ENCODE results near the gene ICOS. TPM values are rescaled to one million over a fixed set of nuclear protein-coding genes. Genes with fewer than 3 reads are reported as not detected.

ICOS gene
- total RNA-seq, 2 experiments from 2014 or later: 197 to 211 TPM

DNA sequence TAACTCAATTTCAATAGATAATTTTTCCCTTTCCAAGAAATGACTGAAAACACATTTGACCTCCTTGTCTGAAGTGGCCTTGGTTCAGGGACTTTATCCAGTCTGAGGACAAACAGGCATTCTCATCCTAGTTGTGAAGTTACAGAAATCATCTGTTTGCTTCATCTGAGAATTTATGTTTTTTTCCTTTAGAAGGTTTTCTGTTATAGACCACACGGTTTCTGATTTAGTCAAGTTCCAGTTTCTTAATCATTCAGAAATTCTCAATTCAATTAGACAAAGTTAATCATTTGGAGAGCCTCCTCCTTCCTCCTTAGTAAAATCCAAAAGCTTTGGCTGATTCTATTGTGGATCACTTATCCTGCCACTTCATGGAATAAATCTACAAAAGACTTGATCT is 60.9 kb downstream of the ICOS start:
- intact Hi-C loops (cut with micrococcal nuclease): loop anchor here (1.0 to 5.0 kb wide), 7 partner anchors 8 to 1080 kb away; no protein-coding TSS in a partner anchor
- no peak for DNase-seq
- CTCF ChIA-PET: interaction anchor here (1.2 to 3.5 kb wide), 3 partner anchors 8 to 54 kb away, joined by 6 to 15 read pairs (median 9); no protein-coding TSS in a partner anchor
- Mint-ChIP-seq H3K4me1 (ENCODE audit: low read depth) (peaks cover 61% of the 10 kb centered on the region), H3K27ac (peak overlapping the region; percentile 77), H3K36me3 (ENCODE audit: low read depth) (peaks cover 5% of the 10 kb centered on the region), H3K4me3 (peak overlapping the region; percentile 4), H3K27me3 (ENCODE audit: low read depth) (no peaks in the 10 kb centered on the region), H3K9me3 (peaks cover 7% of the 10 kb centered on the region)

DNA sequence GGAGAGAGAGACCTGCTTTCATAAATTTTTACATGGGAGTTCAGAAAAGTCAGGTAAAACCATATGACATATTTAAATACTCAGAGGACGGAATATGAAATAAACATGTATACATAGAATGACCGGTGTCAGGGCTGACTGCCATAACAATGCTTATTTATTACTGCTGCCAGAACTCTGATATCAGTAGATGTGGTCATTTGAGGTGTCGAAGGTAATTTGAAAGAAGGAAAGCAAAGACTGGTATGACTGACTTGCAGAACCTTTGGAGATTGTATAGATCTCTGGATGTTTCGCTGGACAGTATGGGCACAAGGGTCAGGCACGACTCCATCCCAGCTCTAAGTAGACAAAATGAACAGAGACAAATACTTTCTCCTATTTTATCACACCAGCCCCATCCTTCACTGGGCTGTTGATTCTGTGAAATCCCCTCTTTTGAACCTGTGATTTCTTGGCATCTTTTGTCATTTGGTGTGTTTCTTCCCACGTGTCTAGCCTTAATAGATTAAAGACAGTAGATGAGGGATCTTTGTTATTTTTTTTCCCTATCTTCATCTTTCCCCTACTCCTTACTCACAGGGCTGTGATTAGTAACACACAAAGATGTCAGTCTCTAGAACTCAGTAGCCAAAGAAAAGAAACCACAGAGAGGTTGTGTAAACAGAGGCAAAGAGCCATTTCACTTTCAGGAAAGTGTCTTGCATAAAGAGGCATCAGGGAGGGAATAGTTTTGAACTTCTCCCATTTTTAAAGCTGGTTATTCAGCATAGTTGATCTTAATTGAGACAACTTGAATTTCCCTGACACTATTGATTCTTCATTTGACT is 61.6 kb downstream of the ICOS start:
- H3K27ac Mint-ChIP-seq: peak overlapping the region; percentile 77
- peaks cover 7% of the 10 kb centered on the region for H3K9me3 Mint-ChIP-seq
- peak overlapping the region; percentile 4 for H3K4me3 Mint-ChIP-seq
- peaks cover 5% of the 10 kb centered on the region for H3K36me3 Mint-ChIP-seq (ENCODE audit: low read depth)
- H3K27me3 Mint-ChIP-seq (ENCODE audit: low read depth): no peaks in the 10 kb centered on the region
- DNase-seq: no peak
- H3K4me1 Mint-ChIP-seq (ENCODE audit: low read depth): peaks cover 68% of the 10 kb centered on the region
- intact Hi-C loops (cut with micrococcal nuclease): loop anchor here (1.0 to 5.0 kb wide), 12 partner anchors 7 to 1079 kb away; no protein-coding TSS in a partner anchor
- CTCF ChIA-PET: interaction anchor here (0.8 to 3.5 kb wide), 5 partner anchors 9 to 64 kb away, joined by 3 to 15 read pairs (median 9); no protein-coding TSS in a partner anchor

DNA sequence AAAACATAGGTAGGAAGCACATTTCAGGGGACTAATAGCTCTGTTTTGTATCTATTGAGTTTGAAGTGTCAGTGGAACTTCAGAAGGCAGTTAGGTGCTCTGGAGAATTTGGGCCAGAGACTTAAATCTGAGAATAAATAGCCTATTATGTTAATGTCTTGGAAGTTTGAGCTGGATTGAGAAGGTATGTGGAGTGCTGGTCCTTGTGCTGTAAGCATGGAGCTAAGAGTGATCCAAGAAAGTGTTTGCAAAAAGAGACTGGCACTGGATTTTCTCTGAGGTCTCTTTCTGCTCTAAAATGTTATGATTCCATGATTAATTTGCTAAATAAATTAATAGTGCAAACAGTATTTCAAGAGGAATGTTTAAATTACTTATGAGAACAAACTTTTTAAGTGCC is 63.3 kb downstream of the ICOS start:
- Mint-ChIP-seq H3K27me3 (ENCODE audit: low read depth) (no peaks in the 10 kb centered on the region), H3K4me3 (no peak overlapping the region), H3K4me1 (ENCODE audit: low read depth) (peaks cover 84% of the 10 kb centered on the region), H3K9me3 (peaks cover 7% of the 10 kb centered on the region), H3K27ac (no peak overlapping the region), H3K36me3 (ENCODE audit: low read depth) (peaks cover 5% of the 10 kb centered on the region)
- no peak for DNase-seq
- intact Hi-C loops (cut with micrococcal nuclease): loop anchor here (5.0 kb wide), 2 partner anchors 268 to 1077 kb away; no protein-coding TSS in a partner anchor
- CTCF ChIA-PET: interaction anchor here (0.8 to 3.5 kb wide), 7 partner anchors 11 to 178 kb away, joined by 3 to 15 read pairs (median 6); no protein-coding TSS in a partner anchor

DNA sequence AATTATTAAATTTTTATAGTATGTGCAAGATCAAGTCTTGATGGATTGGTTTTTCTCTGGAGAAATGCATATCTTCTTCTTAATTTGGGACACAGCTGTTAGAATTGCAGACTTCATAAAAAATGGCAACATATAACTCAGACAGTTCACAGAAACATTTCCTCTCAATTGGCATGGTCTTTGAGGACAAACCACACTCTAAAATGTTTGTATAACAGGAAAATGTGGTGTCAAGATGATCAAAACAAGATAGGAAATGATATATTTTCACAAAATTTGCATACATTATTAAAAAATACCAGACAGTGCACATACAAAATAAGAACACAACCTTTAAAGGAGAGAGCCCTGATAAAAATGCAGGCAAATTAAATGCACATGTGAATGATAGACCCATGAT is 63.9 kb downstream of the ICOS start:
- H3K4me3 Mint-ChIP-seq: no peak overlapping the region
- DNase-seq: no peak
- H3K9me3 Mint-ChIP-seq: peaks cover 7% of the 10 kb centered on the region
- CTCF ChIA-PET: interaction anchor here (1.7 to 3.5 kb wide), 5 partner anchors 11 to 66 kb away, joined by 5 to 15 read pairs (median 9); no protein-coding TSS in a partner anchor
- H3K27me3 Mint-ChIP-seq (ENCODE audit: low read depth): no peaks in the 10 kb centered on the region
- intact Hi-C loops (cut with micrococcal nuclease): no loop called here
- H3K36me3 Mint-ChIP-seq (ENCODE audit: low read depth): peaks cover 3% of the 10 kb centered on the region
- H3K4me1 Mint-ChIP-seq (ENCODE audit: low read depth): peaks cover 88% of the 10 kb centered on the region
- H3K27ac Mint-ChIP-seq: peak overlapping the region; percentile 22

DNA sequence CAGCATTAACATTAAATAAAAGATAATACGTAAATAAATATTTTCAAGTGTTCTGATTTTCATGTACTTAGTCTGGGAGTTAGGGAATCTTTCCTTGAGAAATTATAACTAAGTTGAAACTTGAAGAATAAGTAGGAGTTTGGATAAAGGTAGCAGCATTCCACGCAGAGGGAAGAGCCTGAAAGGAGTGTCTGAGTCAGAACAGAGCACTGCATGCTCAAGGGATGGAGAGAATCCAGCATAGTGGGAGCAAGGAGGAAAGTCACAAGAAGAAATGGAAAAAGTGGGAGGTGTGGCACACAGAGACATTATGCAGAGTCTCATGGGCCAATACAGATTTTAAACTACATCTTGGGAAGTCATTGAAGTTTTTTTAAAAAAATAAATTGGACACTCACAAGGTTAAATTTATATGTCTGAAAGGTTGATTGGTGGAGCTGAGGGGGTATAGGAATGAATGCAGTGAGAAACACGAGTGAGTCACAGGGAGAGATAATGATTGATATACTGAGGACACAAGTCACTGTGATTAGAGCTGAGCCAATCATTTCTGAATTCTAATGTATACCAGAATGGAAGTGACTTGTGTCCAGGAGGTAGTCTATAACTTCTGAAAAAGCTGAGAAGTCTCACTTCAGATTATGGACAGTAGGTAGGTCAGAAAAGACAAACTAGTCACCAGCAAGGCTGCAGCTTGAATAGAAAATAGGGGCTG is 66.9 kb downstream of the ICOS start:
- CTCF ChIA-PET: interaction anchor here (0.6 to 1.4 kb wide), 6 partner anchors 8 to 68 kb away, joined by 3 to 4 read pairs (median 3); no protein-coding TSS in a partner anchor

DNA sequence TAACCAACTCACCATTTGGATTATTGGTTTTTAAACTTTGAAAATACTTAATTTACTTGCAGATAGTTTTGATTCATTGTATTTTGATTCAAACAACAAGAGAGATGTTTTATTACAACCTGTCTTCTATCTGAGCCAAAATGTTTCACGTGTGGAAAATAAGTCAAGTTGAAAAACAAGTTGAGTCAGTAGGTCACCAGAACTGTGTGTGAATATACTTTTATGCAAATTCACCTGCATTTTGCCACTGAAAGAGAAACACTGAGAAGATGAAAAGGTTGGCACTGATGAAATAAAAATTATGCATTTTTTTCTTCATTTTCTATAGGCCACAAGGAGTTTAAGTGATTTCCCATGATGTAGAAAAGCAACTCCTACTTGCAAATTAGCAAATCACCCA is 68.3 kb downstream of the ICOS start:
- Mint-ChIP-seq H3K36me3 (ENCODE audit: low read depth) (peaks cover 18% of the 10 kb centered on the region), H3K9me3 (peaks cover 18% of the 10 kb centered on the region), H3K4me1 (ENCODE audit: low read depth) (peaks cover 95% of the 10 kb centered on the region), H3K4me3 (no peak overlapping the region), H3K27me3 (ENCODE audit: low read depth) (no peaks in the 10 kb centered on the region), H3K27ac (peak overlapping the region; percentile 96)
- intact Hi-C loops (cut with micrococcal nuclease): loop anchor here (1.0 to 5.0 kb wide), 9 partner anchors 8 to 1368 kb away; no protein-coding TSS in a partner anchor
- no peak for DNase-seq
- CTCF ChIA-PET: no interaction called here

More for the DNA sequence above, 66.9 kb downstream of the ICOS start:
- Mint-ChIP-seq H3K4me3 (no peak overlapping the region), H3K36me3 (ENCODE audit: low read depth) (peaks cover 18% of the 10 kb centered on the region), H3K9me3 (peaks cover 18% of the 10 kb centered on the region), H3K27ac (peak overlapping the region; percentile 96), H3K27me3 (ENCODE audit: low read depth) (no peaks in the 10 kb centered on the region), H3K4me1 (ENCODE audit: low read depth) (peaks cover 96% of the 10 kb centered on the region)
- DNase-seq: no peak
- intact Hi-C loops (cut with micrococcal nuclease): no loop called here

DNA sequence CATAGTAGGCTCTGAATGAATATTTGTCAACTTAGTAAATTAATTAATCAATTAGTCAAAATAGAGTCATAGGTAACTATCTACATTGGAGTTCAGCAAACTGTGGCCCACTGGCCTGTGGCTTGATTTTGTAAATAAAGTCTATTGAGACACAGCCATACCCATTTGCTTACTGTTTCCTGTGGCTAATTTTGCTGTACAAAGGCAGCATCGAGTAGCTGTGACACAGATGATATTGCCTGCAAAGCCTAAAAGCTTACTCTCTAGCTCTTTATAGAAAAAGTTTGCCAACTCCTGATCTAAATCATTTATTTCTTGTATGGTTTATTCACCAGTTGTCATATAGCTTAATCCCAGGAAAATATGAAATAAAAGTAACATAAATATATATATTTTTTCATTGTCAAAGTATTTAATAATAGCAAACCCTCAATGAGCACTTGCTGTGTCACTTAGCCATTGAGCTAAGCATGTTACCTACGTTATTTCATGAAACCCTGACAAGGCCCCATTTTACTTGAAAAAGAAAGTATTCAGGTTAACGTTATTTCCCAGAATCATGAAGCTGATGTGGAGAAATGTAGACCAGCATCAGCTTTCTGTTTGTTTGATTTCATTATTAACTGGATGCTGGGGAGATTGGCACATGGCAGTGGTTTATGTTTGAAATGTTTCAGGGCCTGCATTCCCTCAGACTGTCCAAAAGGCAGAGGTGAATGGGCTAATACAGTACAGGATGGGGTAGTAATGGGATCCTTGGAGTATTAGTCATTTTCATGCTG is 69.6 kb downstream of the ICOS start:
- peaks cover 18% of the 10 kb centered on the region for H3K9me3 Mint-ChIP-seq
- peak overlapping the region; percentile 96 for H3K27ac Mint-ChIP-seq
- peaks cover 18% of the 10 kb centered on the region for H3K36me3 Mint-ChIP-seq (ENCODE audit: low read depth)
- DNase-seq: peak; percentile 40
- no peak overlapping the region for H3K4me3 Mint-ChIP-seq
- H3K4me1 Mint-ChIP-seq (ENCODE audit: low read depth): peaks cover 95% of the 10 kb centered on the region
- CTCF ChIA-PET: interaction anchor here (0.5 to 1.9 kb wide), 6 partner anchors 10 to 100 kb away, joined by 3 to 5 read pairs (median 4); no protein-coding TSS in a partner anchor
- intact Hi-C loops (cut with micrococcal nuclease): loop anchor here (1.0 to 5.0 kb wide), 10 partner anchors 9 to 1369 kb away; no protein-coding TSS in a partner anchor
- no peaks in the 10 kb centered on the region for H3K27me3 Mint-ChIP-seq (ENCODE audit: low read depth)

DNA sequence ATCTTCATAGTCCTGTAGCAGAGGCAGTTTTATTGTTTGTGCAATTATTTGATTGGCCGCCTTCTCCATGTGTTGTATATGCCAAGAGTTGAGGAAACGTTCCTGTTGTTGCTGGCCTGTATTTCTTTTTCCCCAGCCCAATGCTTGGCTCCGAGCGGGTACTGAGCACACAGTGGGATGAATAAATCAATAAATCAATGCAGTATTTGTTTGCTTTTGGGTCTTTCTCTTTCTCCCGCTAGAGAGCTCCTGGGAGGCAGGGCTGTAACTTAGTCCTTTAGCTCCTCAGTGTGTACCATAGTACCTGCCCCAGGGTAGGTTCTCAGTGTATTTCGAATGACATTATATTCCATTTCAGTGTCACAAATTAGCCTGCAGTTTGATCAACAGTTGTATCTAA is 71.8 kb downstream of the ICOS start:
- H3K9me3 Mint-ChIP-seq: peaks cover 12% of the 10 kb centered on the region
- no peak overlapping the region for H3K4me3 Mint-ChIP-seq
- no peaks in the 10 kb centered on the region for H3K27me3 Mint-ChIP-seq (ENCODE audit: low read depth)
- CTCF ChIA-PET: interaction anchor here (1.0 kb wide), 1 partner anchor 14 kb away, joined by 3 read pairs; no protein-coding TSS in a partner anchor
- intact Hi-C loops (cut with micrococcal nuclease): loop anchor here (5.0 kb wide), 1 partner anchor 1371 kb away; no protein-coding TSS in a partner anchor
- no peak for DNase-seq
- peaks cover 90% of the 10 kb centered on the region for H3K4me1 Mint-ChIP-seq (ENCODE audit: low read depth)
- peaks cover 14% of the 10 kb centered on the region for H3K36me3 Mint-ChIP-seq (ENCODE audit: low read depth)
- H3K27ac Mint-ChIP-seq: peak overlapping the region; percentile 96

DNA sequence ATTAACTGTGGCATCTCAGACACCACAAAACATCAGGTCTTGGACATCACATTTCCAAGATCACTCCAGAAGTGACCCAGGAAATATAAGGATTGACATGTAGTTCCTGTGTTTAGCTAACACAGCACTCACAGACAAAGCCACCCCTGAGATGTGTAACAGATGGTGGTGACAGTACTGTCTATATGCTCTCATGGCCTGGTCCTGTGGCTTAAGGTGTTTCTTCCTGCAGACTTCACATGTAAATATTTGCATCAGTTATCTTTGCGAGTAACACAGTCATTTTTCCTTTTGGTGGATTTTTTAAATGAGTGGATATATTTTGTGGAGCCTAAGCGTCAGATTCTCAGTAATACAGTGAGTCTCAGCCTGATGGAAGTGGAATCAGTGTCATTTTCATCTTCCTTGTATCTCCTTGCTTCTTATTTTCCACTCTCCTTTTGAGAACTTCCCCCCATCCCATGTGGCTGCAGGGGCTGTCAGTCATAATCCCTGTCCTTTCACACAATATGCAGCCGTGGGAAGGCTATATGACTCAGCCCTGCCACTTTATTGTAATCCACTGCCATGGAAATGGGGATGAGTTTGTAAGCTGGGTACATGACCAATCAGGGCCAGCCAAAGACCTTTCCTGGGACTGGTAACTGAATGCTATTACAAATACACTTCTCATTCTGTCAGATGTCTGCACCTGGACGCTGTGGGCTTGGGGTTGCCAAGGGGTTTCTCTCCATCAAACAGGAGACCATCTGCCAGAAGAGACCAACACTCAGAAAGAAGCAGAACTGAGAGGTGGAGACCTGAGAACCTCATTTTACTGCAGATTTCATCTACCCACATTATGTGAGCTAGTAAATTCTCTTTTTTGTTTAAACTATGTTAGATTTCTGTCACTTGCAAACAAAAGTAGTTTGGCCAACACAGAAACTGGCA is 74.3 kb downstream of the ICOS start:
- Mint-ChIP-seq H3K4me3 (peak overlapping the region; percentile 2), H3K9me3 (peaks cover 13% of the 10 kb centered on the region), H3K4me1 (ENCODE audit: low read depth) (peaks cover 88% of the 10 kb centered on the region), H3K27ac (peak overlapping the region; percentile 59), H3K27me3 (ENCODE audit: low read depth) (no peaks in the 10 kb centered on the region), H3K36me3 (ENCODE audit: low read depth) (peaks cover 14% of the 10 kb centered on the region)
- intact Hi-C loops (cut with micrococcal nuclease): no loop called here
- DNase-seq: peak; percentile 32
- CTCF ChIA-PET: interaction anchor here (1.7 kb wide), 1 partner anchor 8 kb away, joined by 4 read pairs; no protein-coding TSS in a partner anchor
